Activated naive CD8-positive, alpha-beta T cell treated with anti-CD3 and anti-CD28 coated beads for 36 hours (primary cell): Measurements from ENCODE around the gene PPP2R2C. TPM values are rescaled to one million over a fixed set of nuclear protein-coding genes. Genes with fewer than 3 reads are reported as not detected.

Experiments used
- DNase-seq: peaks from one replicate; pipeline ENCODE4 v3.0.0; 2021
- H3K27ac Mint-ChIP-seq: one replicate; pipeline ENCODE4 v1.8.0; 2022; ENCODE audit warnings: mild to moderate bottlenecking, moderate library complexity, mixed read lengths
- H3K27me3 Mint-ChIP-seq: one replicate; pipeline ENCODE4 v1.8.0; 2022; ENCODE audit warnings: mild to moderate bottlenecking, mixed read lengths
- H3K36me3 Mint-ChIP-seq: one replicate; pipeline ENCODE4 v1.8.0; 2021; ENCODE audit warnings: mild to moderate bottlenecking, mixed read lengths
- H3K4me1 Mint-ChIP-seq: one replicate; pipeline ENCODE4 v1.8.0; 2021; ENCODE audit warnings: mixed read lengths
- H3K4me3 Mint-ChIP-seq: one replicate; pipeline ENCODE4 v1.8.0; 2022; ENCODE audit warnings: mild to moderate bottlenecking, moderate library complexity, mixed read lengths
- H3K9me3 Mint-ChIP-seq: one replicate; pipeline ENCODE4 v1.8.0; 2022; ENCODE audit warnings: mixed read lengths
- total RNA-seq, 2 experiments: library from RNA; stranded (reverse); gene quantifications; one replicate each; pipeline ENCODE4 v1.2.3, GENCODE V29; 2021

The PPP2R2C gene
- total RNA-seq, 2 experiments from 2014 or later: not detected

DNA sequence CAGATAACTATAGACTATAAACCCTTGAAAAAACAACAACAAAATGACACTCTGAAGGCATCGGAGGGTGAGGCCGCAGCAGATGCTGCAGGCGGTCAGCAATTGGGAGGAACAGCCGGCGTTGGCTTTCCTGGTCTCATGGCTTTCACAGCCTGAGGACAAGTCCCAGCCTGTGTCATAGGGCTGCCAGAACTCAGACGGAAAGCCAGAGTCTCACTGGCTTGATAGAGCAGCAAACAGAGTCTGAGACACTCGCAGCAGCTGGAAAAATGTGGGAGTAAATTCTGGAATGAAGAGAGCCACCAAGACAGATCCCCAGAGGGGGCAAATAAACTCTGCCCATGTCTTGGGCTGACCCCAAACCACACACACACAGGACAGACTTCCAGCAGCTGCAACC lies 86.3 kb downstream of the PPP2R2C start:
- Mint-ChIP-seq H3K4me3 (no peak overlapping the region), H3K4me1 (no peaks in the 10 kb centered on the region), H3K36me3 (no peaks in the 10 kb centered on the region), H3K9me3 (no peaks in the 10 kb centered on the region), H3K27ac (no peak overlapping the region), H3K27me3 (peaks cover 23% of the 10 kb centered on the region)
- DNase-seq: no peak

DNA sequence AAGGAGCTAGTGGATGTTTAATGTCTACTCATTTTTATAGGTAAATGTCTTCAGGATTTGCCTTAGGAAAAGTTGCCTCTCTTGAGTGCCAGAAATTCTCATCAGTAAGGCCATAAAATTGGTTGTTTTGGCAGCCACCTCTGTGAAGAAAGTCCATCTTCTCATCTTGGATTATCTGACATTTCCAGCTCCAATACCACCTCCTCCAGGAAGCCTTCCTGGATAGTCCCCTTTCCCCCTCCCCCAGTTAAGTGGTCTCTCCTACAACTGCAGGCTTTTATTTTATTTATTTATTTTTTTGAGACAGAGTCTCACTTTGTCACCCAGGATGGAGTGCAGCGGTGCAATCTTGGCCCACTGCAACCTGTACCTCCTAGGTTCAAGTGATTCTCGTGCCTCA lies 87.1 kb downstream of the PPP2R2C start:
- Mint-ChIP-seq H3K4me1 (no peaks in the 10 kb centered on the region), H3K27me3 (peaks cover 30% of the 10 kb centered on the region), H3K9me3 (no peaks in the 10 kb centered on the region), H3K36me3 (no peaks in the 10 kb centered on the region), H3K27ac (no peak overlapping the region), H3K4me3 (no peak overlapping the region)
- no peak for DNase-seq

DNA sequence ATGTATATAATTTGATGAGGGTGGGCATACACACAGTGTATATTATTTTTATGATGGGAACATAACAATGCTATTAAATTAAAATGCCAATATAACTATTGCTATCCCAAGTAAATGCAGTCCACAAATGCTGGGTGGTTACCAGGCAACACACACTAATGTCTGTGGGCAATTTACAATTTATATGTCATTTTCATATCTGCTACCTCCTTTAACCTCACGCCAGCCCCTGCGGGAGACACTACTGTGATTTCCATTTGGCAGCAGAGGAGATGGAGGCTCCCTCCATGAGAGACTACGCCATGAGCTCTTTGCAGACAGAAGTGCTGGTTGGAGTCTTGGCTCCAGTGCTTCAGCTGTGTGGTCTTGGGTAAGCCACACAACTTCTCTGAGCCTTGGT lies 87.9 kb downstream of the PPP2R2C start:
- Mint-ChIP-seq H3K27me3 (peaks cover 29% of the 10 kb centered on the region), H3K27ac (no peak overlapping the region), H3K9me3 (no peaks in the 10 kb centered on the region), H3K4me1 (peaks cover 2% of the 10 kb centered on the region), H3K36me3 (no peaks in the 10 kb centered on the region), H3K4me3 (no peak overlapping the region)
- DNase-seq: no peak

- Mint-ChIP-seq H3K27ac (no peak overlapping the region), H3K36me3 (no peaks in the 10 kb centered on the region), H3K4me1 (peaks cover 2% of the 10 kb centered on the region), H3K9me3 (no peaks in the 10 kb centered on the region), H3K4me3 (no peak overlapping the region), H3K27me3 (peaks cover 29% of the 10 kb centered on the region)
- DNase-seq: no peak
Observed at GRCh38 chr4:6383929-6384328, 88.5 kb downstream of the PPP2R2C start.

DNA sequence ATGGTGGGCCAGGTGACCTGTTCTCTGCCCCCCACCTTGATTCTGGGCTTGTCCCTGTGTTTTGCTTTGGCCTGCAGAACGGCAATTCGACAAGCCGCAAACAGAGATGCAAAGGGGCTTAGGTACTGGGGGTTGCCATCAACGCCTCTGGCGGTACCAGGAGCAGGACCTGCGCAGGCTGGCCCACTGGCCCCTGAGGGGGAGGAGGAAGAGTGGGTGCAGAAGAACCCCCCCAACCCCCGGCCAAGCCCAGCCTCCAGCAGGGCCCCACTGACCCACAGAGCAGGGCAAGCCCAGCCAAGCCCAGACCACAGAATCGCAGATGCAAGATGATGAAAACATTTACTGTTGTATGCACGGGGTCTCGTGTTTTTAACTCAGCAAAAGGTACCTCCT lies 89.4 kb downstream of the PPP2R2C start:
- Mint-ChIP-seq H3K9me3 (no peaks in the 10 kb centered on the region), H3K36me3 (no peaks in the 10 kb centered on the region), H3K4me3 (no peak overlapping the region), H3K27ac (no peak overlapping the region), H3K4me1 (peaks cover 2% of the 10 kb centered on the region), H3K27me3 (peaks cover 32% of the 10 kb centered on the region)
- no peak for DNase-seq

GRCh38 chr4:6381571-6382123 lies 90.8 kb downstream of the PPP2R2C start:
- no peak for DNase-seq
- peaks cover 2% of the 10 kb centered on the region for H3K4me1 Mint-ChIP-seq
- H3K4me3 Mint-ChIP-seq: no peak overlapping the region
- no peaks in the 10 kb centered on the region for H3K36me3 Mint-ChIP-seq
- peaks cover 34% of the 10 kb centered on the region for H3K27me3 Mint-ChIP-seq
- H3K27ac Mint-ChIP-seq: no peak overlapping the region
- no peaks in the 10 kb centered on the region for H3K9me3 Mint-ChIP-seq

- H3K27me3 Mint-ChIP-seq: peaks cover 35% of the 10 kb centered on the region
- H3K4me1 Mint-ChIP-seq: peaks cover 2% of the 10 kb centered on the region
- DNase-seq: no peak
- H3K36me3 Mint-ChIP-seq: no peaks in the 10 kb centered on the region
- H3K27ac Mint-ChIP-seq: no peak overlapping the region
- H3K4me3 Mint-ChIP-seq: no peak overlapping the region
- H3K9me3 Mint-ChIP-seq: no peaks in the 10 kb centered on the region
Observed at GRCh38 chr4:6380746-6381410, 91.5 kb downstream of the PPP2R2C start.

- H3K36me3 Mint-ChIP-seq: no peaks in the 10 kb centered on the region
- peaks cover 35% of the 10 kb centered on the region for H3K27me3 Mint-ChIP-seq
- H3K27ac Mint-ChIP-seq: no peak overlapping the region
- no peak overlapping the region for H3K4me3 Mint-ChIP-seq
- no peaks in the 10 kb centered on the region for H3K9me3 Mint-ChIP-seq
- DNase-seq: no peak
- H3K4me1 Mint-ChIP-seq: peaks cover 2% of the 10 kb centered on the region
Observed at GRCh38 chr4:6379767-6380745, 92.4 kb downstream of the PPP2R2C start.

DNA sequence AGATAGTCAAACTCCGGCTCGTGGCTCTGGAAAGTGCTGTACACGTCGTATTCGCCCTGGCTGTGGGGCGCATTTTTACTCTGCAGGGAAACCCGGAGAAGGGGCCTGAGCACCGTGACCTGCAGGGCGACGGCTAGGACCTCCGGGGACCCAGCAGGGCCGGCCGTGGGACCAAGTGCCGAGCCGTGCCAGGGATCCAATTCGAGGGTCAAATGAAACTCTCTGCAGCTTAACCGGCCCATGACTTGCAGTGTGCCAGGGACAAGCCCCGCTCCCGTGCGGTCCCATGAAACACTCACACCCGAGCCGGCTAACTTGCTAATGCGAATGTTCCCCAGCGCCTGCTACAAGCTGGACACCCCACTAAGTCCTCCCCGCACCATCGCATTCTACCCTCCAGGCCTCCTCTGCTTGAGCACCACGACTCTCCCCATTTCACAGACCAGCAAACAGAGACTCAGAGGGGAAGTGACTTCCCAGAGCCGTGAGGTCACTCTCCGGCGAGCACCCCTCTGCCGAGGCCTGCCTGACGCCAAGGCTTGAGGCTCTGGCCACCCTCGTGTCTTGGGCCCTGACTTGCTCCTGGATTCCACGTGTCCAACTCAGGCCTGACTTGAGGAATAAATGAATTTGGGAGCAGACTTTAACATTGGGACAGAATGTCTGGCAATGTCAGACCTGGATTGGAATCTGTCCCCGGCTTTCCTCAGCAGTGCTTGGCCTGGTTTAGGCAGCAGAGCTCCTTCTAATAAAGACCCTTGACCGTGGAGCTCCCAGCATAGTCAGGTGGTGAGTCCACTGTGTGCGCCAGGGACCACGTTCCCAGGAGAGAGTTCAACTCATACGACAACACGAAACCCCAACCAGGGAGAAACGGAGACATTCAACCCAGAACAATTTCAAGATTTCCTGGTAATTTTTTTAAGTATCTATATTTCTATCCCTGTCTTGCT lies 93.6 kb downstream of the PPP2R2C start:
- Mint-ChIP-seq H3K27ac (no peak overlapping the region), H3K36me3 (no peaks in the 10 kb centered on the region)
- DNase-seq: no peak

GRCh38 chr4:6377626-6378492 lies 94.6 kb downstream of the PPP2R2C start:
- Mint-ChIP-seq H3K36me3 (no peaks in the 10 kb centered on the region), H3K4me3 (no peak overlapping the region), H3K27me3 (peaks cover 28% of the 10 kb centered on the region), H3K9me3 (no peaks in the 10 kb centered on the region), H3K27ac (no peak overlapping the region), H3K4me1 (peaks cover 2% of the 10 kb centered on the region)
- DNase-seq: no peak

More for the DNA sequence above, 93.6 kb downstream of the PPP2R2C start:
- peaks cover 34% of the 10 kb centered on the region for H3K27me3 Mint-ChIP-seq
- H3K4me3 Mint-ChIP-seq: no peak overlapping the region
- peaks cover 2% of the 10 kb centered on the region for H3K4me1 Mint-ChIP-seq
- H3K9me3 Mint-ChIP-seq: no peaks in the 10 kb centered on the region

DNA sequence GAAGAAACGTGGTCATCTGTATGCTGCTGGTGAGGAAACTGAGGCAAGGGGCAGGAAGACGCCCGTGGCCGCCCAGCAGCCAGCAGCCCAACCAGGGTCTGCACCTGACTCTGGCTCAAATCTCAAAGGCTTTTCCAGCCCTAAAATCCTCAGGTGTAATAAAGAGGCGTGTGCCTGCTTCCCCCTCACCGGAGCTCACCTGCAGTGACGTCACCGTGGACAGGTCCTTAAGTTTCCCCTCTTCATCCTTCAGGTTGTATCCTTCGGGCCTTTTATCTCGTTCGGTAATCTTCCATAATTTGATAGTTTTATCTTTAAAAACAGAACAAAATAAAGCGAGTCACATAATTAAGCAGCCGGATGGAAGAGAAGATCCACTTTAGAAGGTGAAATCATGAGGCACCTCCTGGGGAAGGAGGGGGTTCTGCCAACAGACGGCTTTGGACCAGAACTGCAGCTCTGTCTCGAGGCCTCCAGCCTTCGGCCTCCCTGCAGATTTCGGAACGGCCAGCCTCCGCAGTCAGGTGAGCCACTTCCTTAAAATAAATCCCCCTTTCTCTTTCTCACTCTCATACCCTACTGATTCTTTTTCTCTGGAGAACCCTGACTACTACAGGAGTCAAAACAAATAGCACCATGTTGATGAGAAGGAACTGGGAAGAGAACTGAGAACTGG lies 96.7 kb downstream of the PPP2R2C start:
- Mint-ChIP-seq H3K27me3 (peaks cover 17% of the 10 kb centered on the region), H3K27ac (no peak overlapping the region), H3K9me3 (no peaks in the 10 kb centered on the region), H3K4me3 (no peak overlapping the region), H3K36me3 (no peaks in the 10 kb centered on the region), H3K4me1 (peaks cover 2% of the 10 kb centered on the region)
- DNase-seq: no peak

DNA sequence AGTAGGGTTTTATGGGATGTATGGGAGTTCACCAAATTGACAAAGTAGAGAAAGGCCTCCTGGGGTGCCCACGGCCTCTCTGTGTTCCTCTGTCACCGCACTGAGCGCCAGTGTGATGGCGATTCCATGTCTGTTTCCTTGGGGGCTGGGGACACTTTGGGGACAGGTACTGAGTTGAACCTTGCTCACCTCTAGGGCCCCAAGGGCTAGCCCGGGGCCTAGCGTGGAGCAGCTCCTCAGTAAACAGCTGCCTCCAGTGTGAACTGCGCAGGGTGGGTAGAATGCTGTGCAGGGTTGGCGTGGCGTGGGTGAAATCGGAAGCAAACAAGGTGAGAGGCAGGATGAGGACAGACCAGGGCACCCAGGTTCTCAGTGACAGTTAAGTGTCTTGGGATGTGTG lies 97.8 kb downstream of the PPP2R2C start:
- Mint-ChIP-seq H3K9me3 (no peaks in the 10 kb centered on the region), H3K4me1 (no peaks in the 10 kb centered on the region), H3K4me3 (no peak overlapping the region), H3K36me3 (no peaks in the 10 kb centered on the region), H3K27me3 (peaks cover 13% of the 10 kb centered on the region), H3K27ac (no peak overlapping the region)
- DNase-seq: no peak

GRCh38 chr4:6373541-6374410 lies 98.6 kb downstream of the PPP2R2C start:
- no peaks in the 10 kb centered on the region for H3K9me3 Mint-ChIP-seq
- H3K27me3 Mint-ChIP-seq: peaks cover 6% of the 10 kb centered on the region
- H3K4me1 Mint-ChIP-seq: no peaks in the 10 kb centered on the region
- no peaks in the 10 kb centered on the region for H3K36me3 Mint-ChIP-seq
- no peak overlapping the region for H3K27ac Mint-ChIP-seq
- DNase-seq: no peak
- H3K4me3 Mint-ChIP-seq: no peak overlapping the region
